Ovary (tissue), 3 donors: Measurements from ENCODE around the gene CSMD2.

Source experiments
- EP300 ChIP-seq: sonication (generic); formaldehyde crosslinking; IDR thresholded peaks from one replicate; pipeline ENCODE4 v1.6.1; 2017; ENCODE audit warnings: antibody characterized with exemption
- POLR2A ChIP-seq: fragments of 450-650 bp; IDR thresholded peaks from one replicate; pipeline ENCODE4 v1.6.1; 2017; ENCODE audit warnings: antibody characterized with exemption, mild to moderate bottlenecking, moderate library complexity
- TF ChIP-seq, protein P1 (sequence below), 3 donors: fragments of 450-650 bp in 2 of 3; fragments of 200-600 bp in 1 of 3; IDR thresholded peaks; one replicate each; pipeline versions ENCODE4 v1.5.1 to v1.8.0; 2016 to 2022; ENCODE audit warnings: antibody characterized with exemption in 3 of 3, mild to moderate bottlenecking in 1 of 3
- donor health status: DM: no; HTN: no; CAD: no.

DNA sequence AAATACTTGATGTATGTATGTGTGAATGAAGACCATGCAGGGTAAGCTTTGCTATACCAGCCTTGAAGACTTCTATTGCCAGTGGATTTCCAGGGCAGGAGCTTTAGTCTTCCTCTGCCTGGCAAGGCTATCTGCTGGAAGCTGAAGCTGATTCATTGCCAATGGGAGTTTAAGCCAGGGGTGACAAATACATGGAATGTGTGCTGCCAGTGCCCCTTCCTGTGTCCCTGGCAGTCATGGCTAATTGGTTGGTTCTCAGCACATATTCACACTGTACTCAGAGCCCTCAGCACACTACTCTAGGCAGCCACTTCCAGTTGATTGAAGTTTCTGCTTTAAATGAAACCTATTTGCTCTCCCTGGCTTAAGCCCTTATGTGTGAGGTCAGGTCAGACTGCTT, 691.1 kb downstream of the CSMD2 start:
- TF ChIP-seq, protein P1, sequence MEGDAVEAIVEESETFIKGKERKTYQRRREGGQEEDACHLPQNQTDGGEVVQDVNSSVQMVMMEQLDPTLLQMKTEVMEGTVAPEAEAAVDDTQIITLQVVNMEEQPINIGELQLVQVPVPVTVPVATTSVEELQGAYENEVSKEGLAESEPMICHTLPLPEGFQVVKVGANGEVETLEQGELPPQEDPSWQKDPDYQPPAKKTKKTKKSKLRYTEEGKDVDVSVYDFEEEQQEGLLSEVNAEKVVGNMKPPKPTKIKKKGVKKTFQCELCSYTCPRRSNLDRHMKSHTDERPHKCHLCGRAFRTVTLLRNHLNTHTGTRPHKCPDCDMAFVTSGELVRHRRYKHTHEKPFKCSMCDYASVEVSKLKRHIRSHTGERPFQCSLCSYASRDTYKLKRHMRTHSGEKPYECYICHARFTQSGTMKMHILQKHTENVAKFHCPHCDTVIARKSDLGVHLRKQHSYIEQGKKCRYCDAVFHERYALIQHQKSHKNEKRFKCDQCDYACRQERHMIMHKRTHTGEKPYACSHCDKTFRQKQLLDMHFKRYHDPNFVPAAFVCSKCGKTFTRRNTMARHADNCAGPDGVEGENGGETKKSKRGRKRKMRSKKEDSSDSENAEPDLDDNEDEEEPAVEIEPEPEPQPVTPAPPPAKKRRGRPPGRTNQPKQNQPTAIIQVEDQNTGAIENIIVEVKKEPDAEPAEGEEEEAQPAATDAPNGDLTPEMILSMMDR (IDR thresholded peaks at IDR 0.05): no peak
- TF ChIP-seq POLR2A (no peak), EP300 (no peak)
